ENCODE results near the gene DMD.
"Not testable (repeated sequence)": the region's sequence is repeated elsewhere in the genome, so short reads cannot be mapped to it uniquely, and the experiment has no call there.

The DMD gene

GRCh38 chrX:31377821-31378220 lies 1833.5 kb downstream of the DMD start:
- not testable (repeated sequence) for DNase-seq

- no peak for DNase-seq
These were observed 1834.8 kb downstream of the DMD start for GRCh38 chrX:31376408-31377022.

GRCh38 chrX:31374786-31375185 lies 1836.6 kb downstream of the DMD start:
- DNase-seq = no peak

- no peak for DNase-seq
These were observed 1839.4 kb downstream of the DMD start for GRCh38 chrX:31371956-31372355.

GRCh38 chrX:31367816-31368215 lies 1843.5 kb downstream of the DMD start:
- DNase-seq = no peak

- no peak for DNase-seq
These were observed 1845.3 kb downstream of the DMD start for GRCh38 chrX:31366041-31366440.

- no peak for DNase-seq
These were observed 1854.8 kb downstream of the DMD start for GRCh38 chrX:31356275-31357212.

- no peak for DNase-seq
These were observed 1856.0 kb downstream of the DMD start for GRCh38 chrX:31355206-31355955.

- no peak for DNase-seq
These were observed 1858.3 kb downstream of the DMD start for GRCh38 chrX:31353095-31353494.

GRCh38 chrX:31350808-31351074 lies 1860.6 kb downstream of the DMD start:
- no peak for DNase-seq

- no peak for DNase-seq
These were observed 1861.8 kb downstream of the DMD start for GRCh38 chrX:31349515-31349914.

GRCh38 chrX:31340587-31340986 lies 1870.8 kb downstream of the DMD start:
- no peak for DNase-seq

GRCh38 chrX:31338991-31339350 lies 1872.4 kb downstream of the DMD start:
- no peak for DNase-seq

GRCh38 chrX:31337332-31337731 lies 1874.0 kb downstream of the DMD start:
- DNase-seq = no peak

GRCh38 chrX:31336419-31336818 lies 1874.9 kb downstream of the DMD start:
- DNase-seq = no peak

GRCh38 chrX:31334997-31335396 lies 1876.4 kb downstream of the DMD start:
- no peak for DNase-seq

- no peak for DNase-seq
These were observed 1878.1 kb downstream of the DMD start for GRCh38 chrX:31333165-31333831.

- no peak for DNase-seq
These were observed 1879.4 kb downstream of the DMD start for GRCh38 chrX:31331928-31332327.

GRCh38 chrX:31331015-31331414 lies 1880.3 kb downstream of the DMD start:
- DNase-seq = no peak

GRCh38 chrX:31329298-31329697 lies 1882.1 kb downstream of the DMD start:
- DNase-seq = no peak

- DNase-seq = no peak
These were observed 1887.7 kb downstream of the DMD start for GRCh38 chrX:31323658-31324057.

- no peak for DNase-seq
These were observed 1890.6 kb downstream of the DMD start for GRCh38 chrX:31320740-31321139.

- DNase-seq = no peak
These were observed 1891.8 kb downstream of the DMD start for GRCh38 chrX:31319586-31319985.
